VCaP (cell line): ENCODE data around the gene MAFF.

ENCODE experiments used
- H3K27ac ChIP-seq: fragments of 450-650 bp; 2 replicates; pipeline ENCODE4 v1.5.1; 2017
- CTCF ChIP-seq: fragments of 450-650 bp; conservative IDR thresholded peaks from 2 replicates; pipeline ENCODE4 v1.5.1; 2017; ENCODE audit warnings: mild to moderate bottlenecking, moderate library complexity

Gene MAFF

DNA sequence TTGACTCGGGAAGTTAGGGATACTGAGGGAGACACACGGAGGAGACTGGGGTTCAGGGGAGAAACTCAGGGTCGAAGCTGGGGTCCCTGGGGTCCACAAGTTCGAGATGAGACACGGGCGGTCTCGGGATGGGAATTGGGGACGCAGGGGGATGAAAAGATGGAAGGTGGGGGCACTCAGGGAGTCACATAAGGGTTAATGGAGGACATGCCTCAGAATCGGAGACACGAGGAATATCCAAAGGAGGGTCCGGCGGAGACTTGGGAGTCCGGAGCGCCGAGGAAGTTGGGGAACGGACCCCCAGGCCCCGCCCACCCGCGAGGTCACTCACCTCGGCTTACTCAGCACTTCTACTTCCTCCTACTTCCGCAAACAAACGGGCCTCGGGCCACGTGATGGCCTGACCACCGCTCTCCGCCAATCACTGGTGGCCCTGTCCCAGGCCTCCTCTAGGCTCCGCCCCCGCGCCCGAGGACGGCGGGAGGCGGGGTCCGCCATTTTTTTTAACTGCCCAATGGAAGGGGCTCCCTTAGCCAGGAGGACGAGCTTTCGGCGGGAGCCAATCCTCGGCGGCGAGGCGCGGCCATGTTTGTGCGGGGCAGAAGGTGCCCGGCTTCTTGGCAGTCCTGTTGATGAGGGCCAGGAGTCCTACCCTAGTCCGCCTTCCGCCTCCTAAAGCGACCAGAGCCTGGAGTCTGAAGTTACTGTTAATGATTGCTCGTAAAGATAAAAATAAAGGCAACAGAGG, 20.2 kb upstream of the MAFF start, which contains the start of gene PLA2G6:
PLA2G6 (minus strand) TSS at position 378 of the 748 bp plus-strand sequence. CDS start 12,404 bp downstream, outside the sequence.
- peak within 1 kb of the TSS; percentile 99 for H3K27ac ChIP-seq
- no peak for TF ChIP-seq CTCF

- no peak for TF ChIP-seq CTCF
Observed at GRCh38 chr22:38184788-38185187, 17.0 kb upstream of the MAFF start.

GRCh38 chr22:38186429-38186828, 15.4 kb upstream of the MAFF start:
- H3K27ac ChIP-seq, result peak overlapping the region; percentile 99
- no peak for TF ChIP-seq CTCF

More at GRCh38 chr22:38184788-38185187, 17.0 kb upstream of the MAFF start:
- H3K27ac ChIP-seq, result peak overlapping the region; percentile 99; the same call in 1 of the 2 replicates

DNA sequence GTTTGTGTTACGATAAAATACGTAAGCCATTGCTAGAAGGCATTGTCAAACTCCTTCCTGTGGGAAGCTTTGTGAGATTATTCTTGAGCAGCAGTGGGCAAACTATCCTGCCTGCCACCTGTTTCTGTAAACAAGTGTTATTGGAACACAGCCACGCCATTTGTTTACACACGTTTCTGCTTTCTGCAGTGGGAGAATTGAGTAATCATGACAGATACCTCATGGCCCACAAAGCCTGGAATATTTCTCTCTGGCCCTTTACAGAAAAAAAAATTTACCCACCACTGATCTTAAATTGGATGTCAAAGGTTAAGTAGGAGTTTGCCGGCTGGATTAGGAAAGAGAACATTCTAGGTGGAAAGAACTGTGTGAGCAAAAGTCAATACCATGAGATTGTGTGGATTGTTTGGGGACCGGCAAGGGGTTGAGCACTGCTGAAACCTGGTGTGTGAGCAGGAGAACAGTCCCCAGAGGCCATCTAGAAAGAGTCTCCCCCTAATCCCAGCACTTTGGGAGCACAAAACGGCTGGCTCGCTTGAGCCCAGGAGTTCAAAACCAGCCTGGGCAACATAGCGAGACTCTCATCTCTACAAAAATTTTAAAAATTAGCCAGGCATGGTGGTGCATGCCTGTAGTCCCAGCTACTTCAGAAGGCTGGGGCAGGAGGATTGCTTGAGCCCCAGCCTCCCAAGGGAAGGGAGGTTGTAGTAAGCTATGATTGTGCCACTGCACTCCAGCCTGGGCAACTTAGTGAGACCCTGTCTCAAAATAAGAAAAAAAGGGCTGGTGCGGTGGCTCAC, 14.2 kb upstream of the MAFF start:
- TF ChIP-seq CTCF, result no peak
- peak overlapping the region; percentile 99 for H3K27ac ChIP-seq

DNA sequence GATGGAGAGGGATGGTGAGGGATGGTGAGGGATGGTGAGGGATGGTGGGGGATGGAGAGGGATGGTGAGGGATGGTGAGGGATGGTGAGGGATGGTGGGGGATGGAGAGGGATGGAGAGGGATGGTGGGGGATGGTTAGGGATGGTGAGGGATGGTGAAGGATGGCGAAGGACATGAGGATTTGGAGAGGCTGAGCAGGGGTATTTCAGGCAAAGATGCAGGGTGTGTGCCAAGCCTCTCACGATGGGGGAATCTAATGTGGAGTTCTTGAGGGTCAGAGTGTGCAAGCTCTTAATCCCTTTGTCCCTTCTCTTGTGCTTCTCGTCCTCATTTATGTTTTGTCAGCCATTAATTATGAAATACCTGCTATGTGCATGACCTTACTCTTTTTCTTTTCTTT, 12.7 kb upstream of the MAFF start:
- no peak overlapping the region for H3K27ac ChIP-seq
- TF ChIP-seq CTCF, result no peak

GRCh38 chr22:38190581-38190980, 11.2 kb upstream of the MAFF start:
- TF ChIP-seq CTCF, result no peak
- H3K27ac ChIP-seq, result no peak overlapping the region

DNA sequence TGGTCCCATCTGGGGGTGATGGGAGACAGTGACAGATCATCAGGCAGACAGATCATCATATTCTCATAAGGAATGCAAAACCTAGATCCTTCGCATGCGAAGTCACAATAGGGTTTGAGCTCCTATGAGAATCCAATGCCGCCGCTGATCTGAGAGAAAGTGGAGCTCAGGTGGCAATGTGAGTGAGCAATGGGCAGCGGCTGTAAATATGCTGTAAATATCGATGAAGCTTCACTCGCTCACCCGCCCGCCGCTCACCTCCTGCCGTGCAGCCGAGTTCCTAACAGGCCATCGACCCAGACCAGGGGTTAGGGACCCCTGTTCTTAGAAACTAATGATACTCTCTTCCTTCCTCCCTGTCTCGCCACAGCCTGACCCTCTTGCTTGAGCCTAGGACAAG, 10.7 kb upstream of the MAFF start:
- TF ChIP-seq CTCF, result no peak
- H3K27ac ChIP-seq, result no peak overlapping the region; the same call in 1 of the 2 replicates
